Renal cortex interstitium (tissue), 11 donors: ENCODE data around the gene FARSB. TPM values are rescaled to one million over a fixed set of nuclear protein-coding genes. Genes with fewer than 3 reads are reported as not detected.
"Not testable (repeated sequence)": the region's sequence is repeated elsewhere in the genome, so short reads cannot be mapped to it uniquely, and the experiment has no call there.

Experiments
- DNase-seq, 11 donors: peaks; one replicate each; pipeline ENCODE4 v3.0.0-alpha.2; 2013; ENCODE audit warnings: low read depth in 9 of 11, low spot score in 4 of 11; ENCODE audit errors: extremely low read depth in 1 of 11
- polyA plus RNA-seq, 3 donors: library from polyadenylated mRNA; unstranded; fragments of 120-200 nt; gene quantifications; one replicate each; pipeline ENCODE4 v1.2.1, GENCODE V29; 2013; ENCODE audit not compliant: insufficient read length in 3 of 3

Gene FARSB
- polyA plus RNA-seq, 3 donors: 26.2 to 28.8 (median 26.8) TPM

DNA sequence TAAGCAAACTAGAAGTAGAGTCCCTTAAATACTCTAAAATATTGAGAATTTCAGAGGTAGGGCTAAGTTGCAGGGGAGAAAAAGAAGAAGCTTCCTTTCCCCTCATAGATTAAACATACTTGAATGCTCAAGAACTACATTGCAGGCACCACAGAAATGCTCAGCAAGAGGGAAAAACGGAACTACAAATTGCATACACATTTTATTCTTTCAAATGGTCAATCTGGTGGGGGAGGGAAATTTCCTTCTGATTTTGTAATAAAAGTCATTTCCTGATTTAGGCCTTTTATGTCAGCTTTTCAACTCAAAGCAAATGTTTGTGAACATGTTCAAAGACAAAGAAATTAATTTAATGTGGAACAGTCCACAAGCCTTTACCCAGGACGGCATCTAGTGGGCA lies 33.0 kb downstream of the FARSB start:
- DNase-seq: no peak

DNA sequence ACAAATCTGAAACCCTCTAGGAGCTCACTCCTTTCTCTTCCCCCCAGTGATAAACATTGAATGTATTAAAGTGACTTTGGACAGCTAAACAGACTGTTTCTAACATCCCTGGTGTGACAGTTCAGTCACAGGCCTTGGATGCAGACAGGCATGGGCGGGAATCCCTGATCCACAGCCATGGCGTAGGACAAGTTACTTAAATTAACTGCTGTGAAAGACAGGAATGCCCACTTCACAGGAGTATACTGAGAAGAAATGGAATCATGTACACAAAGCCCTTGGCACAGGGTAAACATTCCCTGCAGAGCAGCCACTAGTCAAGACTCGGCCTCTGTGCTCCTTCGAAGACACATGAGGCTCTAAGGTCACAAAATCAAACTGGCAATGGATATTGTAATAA lies 34.0 kb downstream of the FARSB start:
- no peak for DNase-seq

DNA sequence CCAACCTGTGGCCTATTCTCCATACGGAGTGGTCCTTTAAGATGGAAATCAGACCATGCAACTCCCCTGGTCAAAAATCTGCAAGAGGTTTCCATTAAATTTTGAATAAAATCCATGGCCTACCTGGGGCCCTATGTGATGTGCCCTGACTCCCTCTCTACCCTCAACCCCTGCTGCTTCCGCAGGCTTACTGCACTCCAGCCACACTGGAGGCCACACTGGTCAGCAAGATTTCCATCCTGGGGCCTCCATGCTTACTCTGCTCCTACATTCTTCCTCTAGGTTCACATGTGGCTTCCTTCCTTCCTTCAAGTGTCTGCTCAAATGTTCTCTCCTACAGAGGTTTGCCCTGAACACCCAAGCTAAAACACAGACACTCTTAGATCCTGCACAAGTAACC lies 40.6 kb downstream of the FARSB start:
- no peak for DNase-seq

DNA sequence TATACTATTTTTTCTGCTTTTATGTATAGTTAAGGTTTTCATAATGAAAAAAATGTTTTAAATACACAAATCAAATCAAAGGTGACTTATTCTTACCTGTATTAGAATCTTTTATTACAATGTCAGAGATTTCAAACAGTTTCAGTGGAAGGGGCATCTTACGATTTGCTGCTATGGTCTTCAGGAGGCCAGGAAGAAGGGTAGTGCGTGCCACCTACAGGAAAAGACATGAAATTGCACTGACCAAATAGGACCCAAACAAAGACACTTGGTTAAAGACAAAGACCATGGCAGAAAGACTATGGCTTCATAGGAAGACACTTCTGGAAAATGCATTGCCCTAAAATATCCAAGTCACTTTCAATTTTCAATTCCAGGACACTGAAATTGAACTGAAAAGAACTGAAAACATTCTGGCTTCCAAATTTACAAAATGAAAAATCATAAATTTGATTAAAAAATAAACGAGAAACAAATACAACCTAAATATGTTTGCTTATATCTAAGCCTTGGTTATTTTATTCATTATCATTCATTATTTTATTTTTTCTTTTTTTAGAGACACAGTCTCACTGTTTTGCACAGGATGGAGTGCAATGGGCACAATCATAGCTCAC lies 42.1 kb downstream of the FARSB start:
- peak in 9 of 11 donors; percentile 22 to 38 (median 30) for DNase-seq

DNA sequence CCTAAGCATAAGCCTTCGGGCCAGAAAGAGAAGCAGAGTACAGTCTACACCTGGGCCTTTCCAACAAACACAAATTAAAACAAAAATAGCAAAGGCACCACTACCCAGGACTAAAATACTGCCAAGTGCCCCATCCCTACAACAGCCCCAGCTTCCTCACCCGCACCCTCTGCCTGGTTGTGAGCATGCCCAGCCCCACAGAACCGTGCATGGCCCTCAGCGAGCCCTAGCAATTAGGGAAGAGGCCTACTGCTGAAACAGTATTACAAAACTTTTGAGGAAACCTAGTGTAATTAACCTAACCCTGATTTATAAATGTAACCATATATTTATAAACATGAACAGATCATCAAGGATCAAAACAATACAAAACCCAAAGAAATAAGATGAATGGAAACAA lies 44.2 kb downstream of the FARSB start:
- no peak for DNase-seq

DNA sequence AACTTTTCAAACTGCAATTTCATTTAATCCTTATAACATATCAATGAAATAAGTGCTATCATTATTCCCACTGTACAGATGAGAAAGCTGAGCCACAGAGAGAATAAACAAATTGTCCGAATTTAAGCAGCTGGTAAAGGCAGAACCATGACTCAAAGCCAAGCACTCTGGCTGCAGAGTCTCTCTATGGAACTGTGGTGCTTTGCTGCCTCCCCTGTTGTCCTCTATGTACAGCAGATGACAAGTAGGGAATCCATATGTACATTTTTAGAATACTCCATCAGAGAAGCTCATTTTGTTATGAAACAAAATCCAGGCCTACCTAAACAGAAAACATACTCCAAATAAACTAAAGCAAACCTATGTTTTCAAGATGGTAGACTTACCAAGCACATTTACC lies 45.1 kb downstream of the FARSB start:
- no peak for DNase-seq

DNA sequence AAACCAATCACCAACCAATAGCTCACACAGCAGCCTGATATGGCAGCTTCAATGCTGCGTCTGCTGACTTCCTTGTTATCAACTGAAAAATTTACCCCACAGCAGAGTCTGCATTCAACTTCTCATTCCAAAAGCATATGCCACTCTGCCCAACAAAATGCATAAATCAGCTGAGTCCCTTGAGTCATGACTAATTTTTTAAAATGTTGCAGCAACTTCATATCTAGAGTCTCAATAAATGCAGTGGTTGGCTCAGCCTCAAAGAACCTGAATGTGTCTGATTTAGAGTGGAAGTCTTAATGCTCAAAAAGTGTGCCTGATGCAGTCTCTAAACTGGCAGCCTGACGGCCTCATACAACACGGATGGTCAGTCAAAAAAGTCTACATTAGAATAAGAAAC lies 46.5 kb downstream of the FARSB start:
- DNase-seq: no peak

DNA sequence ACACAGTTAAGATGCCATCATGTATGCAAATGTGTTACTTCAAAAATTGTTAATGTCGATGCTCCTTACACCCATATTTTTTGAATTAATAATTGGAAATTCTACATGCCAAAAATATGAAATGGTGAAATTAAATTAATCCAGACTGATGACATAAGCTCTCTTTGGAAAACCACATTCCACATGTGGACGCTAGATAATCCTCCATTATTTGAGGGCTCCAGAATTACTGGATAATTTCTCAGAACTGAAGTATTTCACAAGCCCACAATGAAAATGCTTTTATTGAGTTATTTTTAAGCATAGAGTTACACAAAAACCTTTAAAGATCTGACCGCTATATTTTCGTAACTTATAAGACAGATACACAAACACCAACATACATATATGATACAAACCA lies 47.8 kb downstream of the FARSB start:
- DNase-seq: no peak

DNA sequence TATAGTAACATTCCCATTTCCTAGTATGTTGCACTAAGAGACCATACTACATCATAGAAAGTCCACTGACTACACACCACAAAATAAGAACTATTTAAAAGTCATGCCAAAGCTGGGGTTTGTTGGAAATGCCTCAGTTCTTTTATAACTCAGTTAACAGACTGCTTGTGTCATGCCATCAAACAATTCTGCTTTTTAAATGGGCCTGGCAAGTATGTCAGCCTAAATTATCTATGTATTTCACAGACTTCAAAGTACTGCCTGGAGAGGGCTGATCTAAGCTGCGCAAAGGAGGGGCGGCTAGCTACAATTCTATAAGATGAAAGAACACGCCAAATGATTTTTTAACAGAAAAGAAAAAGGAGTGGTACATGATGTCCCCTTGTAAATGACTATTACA lies 49.6 kb downstream of the FARSB start:
- no peak for DNase-seq

DNA sequence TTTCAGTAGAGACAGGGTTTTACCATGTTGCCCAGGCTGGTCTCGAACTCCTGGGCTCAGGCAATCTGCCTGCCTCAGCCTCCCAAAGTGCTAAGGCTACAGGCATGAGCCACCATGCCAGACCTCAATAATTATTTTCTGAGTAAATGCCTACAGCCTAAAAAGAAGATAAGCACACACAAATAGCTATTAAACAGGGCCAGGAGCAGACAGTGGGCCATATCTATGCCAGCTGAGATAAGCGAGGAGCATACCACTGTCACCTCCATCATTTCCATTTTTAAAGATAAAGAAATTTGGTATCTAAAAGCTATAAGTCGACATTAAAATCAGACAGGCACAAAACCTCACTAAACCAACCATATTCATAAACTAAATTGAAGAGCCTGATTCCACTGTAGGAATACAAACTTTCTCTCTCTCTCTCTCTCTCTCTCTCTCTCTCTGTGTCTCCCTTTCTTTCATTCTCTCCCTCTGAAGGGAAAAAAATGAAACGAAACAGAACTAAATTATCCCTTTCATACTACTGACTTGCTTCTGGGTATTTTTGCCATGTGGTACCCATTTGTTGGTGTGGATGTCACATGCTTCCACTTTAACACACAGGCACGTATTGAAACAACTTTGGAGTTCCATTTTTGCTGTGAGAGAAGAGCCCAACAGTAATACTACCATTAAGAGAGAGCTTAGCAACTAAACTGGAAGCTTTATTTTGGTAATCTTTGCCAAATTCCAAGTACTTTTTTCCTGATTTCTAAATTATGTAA lies 51.0 kb downstream of the FARSB start:
- no peak for DNase-seq

DNA sequence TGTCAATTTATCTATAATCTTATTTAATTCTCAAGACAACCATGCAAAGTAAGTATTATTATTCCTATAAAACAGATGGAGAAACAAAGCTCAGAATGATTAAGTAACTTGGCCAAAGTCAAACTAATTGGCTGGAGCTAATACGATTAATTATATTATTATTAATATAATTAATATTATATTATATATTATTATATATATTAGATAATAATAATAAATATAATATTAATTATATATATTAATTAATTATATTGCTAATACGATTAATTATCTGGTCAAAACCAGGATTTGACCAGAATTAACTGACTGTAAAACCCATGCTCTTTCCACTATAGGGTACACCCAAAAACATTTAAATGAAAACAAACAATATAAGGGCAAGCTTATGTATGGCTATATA lies 52.4 kb downstream of the FARSB start:
- no peak for DNase-seq

DNA sequence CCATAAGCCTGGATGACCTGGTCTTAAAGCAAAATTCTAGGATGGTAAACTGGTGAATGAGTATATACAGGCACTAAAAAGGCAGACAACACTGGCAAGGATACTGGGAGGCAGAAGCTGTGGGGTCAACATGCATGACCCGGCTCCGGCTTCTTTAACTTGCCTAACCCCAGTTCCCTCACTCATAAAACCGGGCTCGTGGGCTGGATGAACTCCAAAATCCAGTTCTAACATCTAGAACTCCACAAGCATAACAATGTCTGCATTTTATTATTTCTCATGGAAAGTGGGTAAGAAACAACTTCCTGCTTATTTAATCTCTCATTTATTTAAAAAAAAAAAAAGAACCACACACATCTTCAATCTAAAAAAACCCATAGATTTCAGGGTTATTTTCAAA lies 57.3 kb downstream of the FARSB start:
- no peak for DNase-seq

DNA sequence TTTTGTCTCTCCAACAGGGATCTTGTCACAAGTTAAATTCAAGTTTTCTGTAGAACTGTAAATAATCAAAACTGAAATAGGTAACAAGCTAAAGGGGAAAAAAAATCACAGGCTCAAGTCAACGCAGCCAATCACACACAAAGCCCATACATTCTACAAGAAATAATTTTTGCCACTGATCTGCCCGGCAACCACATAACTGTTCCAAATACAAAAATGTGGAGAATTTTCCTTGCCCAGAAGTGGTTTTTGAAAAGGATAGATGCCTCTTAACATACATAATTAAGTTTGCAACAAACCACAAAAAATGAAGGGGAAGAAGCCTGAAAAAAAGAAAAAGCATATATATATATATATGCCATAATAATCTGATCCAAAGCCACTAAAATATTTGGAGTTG lies 60.3 kb downstream of the FARSB start:
- no peak for DNase-seq

DNA sequence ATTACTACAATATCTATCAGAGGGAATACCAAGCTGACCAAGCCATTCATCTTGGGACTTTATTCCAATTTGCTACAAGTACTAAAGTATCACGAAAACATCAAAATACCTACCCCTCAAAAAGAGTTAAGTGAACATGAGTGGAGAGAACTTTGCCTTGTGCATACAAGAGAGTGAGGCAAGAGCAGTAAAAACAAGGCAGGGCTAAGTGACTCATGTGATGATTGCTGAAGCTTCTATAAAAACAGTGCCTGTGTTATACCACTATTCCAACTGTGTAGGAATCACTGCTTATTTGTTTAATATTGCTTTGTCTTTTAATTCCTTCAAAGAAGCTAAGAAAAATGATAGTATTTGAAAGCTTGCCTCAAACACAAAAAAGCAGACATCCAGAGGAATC lies 61.2 kb downstream of the FARSB start:
- no peak for DNase-seq

DNA sequence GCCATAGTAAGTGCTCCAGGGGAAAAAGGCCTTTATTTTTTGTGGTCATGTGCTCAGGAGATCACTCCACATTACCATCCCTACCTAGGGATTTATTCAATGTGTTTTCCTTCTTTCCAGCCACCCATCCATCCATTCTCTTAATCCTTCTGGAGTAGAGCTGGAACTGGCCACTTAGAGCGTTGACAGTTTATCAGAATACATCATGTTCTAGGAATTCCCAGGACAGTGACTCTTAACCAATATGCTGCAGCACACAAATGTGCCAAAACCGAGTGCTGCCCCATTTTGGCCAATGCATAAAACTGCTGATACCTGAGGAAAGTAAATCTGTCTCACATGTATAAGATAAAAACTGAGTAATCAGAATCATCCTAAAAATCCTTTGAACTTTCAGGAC lies 63.7 kb downstream of the FARSB start:
- no peak for DNase-seq

DNA sequence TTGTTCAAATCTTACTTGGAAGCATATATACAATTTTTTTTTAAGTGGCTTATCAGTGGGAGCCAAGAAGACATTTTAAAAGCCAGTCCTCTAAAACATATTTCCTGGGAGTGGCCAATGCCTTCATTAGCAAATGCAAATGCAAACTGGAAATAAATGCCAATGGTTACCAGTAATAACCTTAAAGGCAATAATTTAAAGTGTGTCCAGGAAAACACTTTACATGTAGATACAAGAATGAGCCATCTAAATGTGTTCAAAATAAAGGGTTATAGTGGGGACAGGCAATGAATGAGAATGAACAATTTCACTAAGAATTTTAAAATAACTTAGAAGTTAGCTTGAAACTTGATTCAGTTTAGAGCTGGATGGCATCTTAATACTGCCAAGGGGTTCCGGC lies 64.2 kb downstream of the FARSB start:
- DNase-seq: no peak

DNA sequence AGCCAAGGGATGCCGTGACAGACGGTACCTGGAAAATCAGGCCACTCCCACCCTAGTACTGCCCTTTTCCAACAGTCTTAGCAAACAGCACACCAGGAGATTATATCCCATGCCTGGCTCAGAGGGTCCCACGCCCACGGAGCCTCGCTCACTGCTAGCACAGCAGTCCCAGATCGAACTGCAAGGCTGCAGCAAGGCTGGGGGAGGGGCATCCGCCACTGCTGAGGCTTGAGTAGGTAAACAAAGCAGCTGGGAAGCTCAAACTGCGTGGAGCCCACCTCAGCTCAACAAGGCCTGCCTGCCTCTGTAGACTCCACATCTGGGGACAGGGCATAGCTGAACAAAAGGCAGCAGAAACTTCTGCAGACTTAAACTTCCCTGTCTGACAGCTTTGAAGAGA lies 71.3 kb downstream of the FARSB start:
- DNase-seq: not testable (repeated sequence)

DNA sequence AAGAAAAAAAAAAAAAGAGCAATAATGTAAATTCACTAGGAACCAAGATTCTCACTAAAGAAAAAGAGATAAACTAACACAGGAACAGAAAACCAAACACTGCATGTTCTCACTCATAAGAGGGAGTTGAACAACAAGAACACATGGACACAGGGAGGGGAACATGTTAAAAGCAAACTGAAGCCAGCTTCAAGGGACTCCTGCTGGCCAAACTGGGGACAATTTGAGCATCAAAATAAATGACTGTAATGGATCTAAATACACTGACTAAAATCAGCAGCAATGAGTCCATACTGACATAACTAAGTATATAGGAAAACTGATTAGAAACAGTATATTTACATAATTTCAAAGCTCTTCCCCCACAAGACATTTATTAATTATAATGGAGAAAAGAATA lies 73.0 kb downstream of the FARSB start:
- DNase-seq: no peak

DNA sequence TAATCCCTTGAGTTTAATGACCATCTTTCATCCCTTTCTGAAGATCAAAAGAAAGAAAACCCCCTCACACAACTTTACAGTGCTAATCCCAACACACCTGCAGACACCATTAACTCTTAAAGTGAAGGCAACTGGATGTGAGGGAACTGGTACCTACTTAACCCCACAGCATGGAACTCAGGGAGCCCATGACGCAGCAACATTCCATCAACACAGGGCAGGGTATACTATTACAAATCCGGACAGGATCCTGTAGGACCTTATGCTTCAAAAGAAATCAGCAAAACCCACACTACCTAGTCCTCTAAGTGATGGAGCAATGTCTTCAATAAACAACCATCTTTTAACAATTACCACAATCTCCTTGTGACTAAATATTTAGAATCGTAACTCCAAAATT lies 78.6 kb downstream of the FARSB start:
- DNase-seq: no peak

DNA sequence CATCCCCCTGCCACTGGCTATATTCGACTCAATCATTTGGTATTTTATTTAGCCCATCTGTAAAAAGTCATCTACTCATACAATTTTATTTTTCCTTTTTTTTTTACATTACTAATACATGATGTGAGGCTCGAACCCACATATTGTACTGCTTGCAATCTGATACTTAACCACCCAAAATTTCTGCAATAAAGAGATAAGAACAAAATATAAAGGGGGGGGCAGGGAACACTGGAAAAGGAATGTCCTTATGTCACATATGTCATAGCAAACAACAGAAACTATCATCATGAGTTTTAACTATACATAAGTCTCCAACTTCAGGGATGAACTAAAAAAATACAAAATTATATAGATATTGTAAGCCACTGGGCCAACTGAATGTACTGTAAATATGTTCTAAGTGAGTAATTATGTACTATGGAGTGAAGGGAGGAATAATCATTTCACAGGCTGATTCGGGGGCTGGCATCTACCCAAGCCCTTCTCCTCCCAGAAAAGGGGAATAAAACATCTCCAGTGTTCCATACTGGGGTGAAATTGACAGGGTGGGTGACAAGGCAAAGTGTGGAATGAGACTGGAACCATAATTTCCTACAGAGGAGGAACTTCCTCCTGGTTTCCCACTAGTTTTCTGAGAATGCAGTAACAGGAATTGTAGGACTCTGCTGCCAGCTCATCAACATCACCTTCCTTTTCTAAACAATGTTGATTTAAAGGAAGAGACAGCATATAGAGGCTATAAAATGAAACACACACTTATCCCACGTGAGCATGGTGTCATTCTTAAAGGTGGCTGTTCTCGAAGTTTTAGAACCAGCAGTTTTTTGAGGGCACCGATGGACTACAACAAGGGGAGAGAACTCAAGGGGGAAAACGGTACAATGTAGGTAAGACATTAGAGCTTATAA lies 79.5 kb downstream of the FARSB start:
- DNase-seq: no peak
